Stimulated activated naive CD8-positive, alpha-beta T cell treated with anti-CD3 and anti-CD28 coated beads, Interleukin-15, Interleukin-2, amounts not matched to agents 100 ng/mL and 50 ng/mL, for 24 hours (primary cell): Measurements from ENCODE around the gene SSR4.
A peak's percentile ranks its signal among the peaks of the same experiment; 100 is the strongest.

ENCODE experiments used
- H3K27ac Mint-ChIP-seq: one replicate; pipeline ENCODE4 v1.8.0; 2021; ENCODE audit warnings: mild to moderate bottlenecking, mixed read lengths
- H3K27me3 Mint-ChIP-seq: one replicate; pipeline ENCODE4 v1.8.0; 2021; ENCODE audit warnings: mixed read lengths
- H3K36me3 Mint-ChIP-seq: one replicate; pipeline ENCODE4 v1.8.0; 2021; ENCODE audit warnings: low read depth, mixed read lengths
- H3K4me1 Mint-ChIP-seq: one replicate; pipeline ENCODE4 v1.8.0; 2021; ENCODE audit warnings: low read depth, mixed read lengths
- H3K4me3 Mint-ChIP-seq: one replicate; pipeline ENCODE4 v1.8.0; 2021; ENCODE audit warnings: mild to moderate bottlenecking, mixed read lengths
- H3K9me3 Mint-ChIP-seq: one replicate; pipeline ENCODE4 v1.8.0; 2021; ENCODE audit warnings: mixed read lengths

The SSR4 gene

DNA sequence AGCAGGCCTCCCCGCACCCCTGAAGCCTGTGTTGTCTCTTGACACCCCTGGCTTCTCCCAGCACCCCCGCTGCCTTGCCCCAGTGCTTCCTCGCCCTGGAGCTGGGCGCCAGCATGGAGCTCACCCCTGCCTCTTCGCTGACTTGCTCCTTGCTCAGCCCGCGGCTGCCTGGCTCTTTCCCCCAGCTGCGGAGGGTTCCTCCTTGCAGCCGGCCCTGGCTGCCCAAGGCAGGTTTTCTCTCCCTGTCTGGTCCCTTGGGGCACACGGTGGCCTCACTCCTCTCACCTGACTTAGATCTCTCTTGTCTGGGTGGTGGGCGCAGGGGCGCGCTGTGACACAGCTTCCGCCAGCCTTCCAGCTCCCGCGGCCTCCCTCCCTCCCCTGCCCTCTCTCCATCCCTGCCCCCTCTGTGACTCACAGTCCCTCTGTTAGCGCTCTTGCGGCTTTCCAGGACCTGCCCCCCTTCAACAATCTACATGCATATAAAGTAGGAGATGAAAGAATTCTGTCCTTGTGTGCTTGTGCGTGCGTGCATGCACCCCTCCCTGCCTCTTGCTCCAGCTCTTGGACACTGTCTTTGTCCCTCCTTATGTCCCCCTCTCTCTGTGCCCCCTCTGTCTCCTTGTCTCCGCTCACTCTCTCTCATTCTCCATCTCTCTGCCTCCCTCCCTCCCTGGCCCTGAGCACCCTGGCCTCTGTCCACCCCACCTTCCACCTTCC lies 28.2 kb upstream of the SSR4 start:
- H3K9me3 Mint-ChIP-seq = no peaks in the 10 kb centered on the region

DNA sequence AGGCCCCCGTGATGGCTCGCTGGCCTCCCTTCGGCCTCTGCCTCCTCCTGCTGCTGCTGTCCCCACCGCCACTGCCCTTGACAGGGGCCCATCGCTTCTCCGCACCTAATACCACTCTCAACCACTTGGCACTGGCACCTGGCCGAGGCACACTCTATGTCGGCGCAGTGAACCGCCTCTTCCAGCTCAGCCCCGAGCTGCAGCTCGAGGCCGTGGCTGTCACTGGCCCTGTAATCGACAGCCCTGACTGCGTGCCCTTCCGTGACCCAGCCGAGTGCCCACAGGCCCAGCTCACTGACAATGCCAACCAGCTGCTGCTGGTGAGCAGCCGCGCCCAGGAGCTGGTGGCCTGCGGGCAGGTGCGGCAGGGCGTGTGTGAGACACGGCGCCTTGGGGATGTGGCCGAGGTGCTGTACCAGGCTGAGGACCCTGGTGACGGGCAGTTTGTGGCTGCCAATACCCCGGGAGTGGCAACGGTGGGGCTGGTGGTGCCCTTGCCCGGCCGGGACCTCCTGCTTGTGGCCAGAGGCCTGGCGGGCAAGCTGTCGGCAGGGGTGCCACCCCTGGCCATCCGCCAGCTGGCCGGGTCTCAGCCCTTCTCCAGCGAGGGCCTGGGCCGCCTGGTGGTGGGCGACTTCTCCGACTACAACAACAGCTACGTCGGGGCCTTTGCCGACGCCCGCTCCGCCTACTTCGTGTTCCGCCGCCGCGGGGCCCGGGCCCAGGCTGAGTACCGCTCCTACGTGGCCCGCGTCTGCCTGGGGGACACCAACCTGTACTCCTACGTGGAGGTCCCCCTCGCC lies 27.4 kb upstream of the SSR4 start:
- H3K36me3 Mint-ChIP-seq = no peaks in the 10 kb centered on the region
- peaks cover 17% of the 10 kb centered on the region for H3K4me1 Mint-ChIP-seq
- H3K27me3 Mint-ChIP-seq = no peaks in the 10 kb centered on the region
- H3K9me3 Mint-ChIP-seq = no peaks in the 10 kb centered on the region
- no peak overlapping the region for H3K4me3 Mint-ChIP-seq
- peak overlapping the region; percentile 21 for H3K27ac Mint-ChIP-seq

More for the DNA sequence above, 28.2 kb upstream of the SSR4 start:
- peak overlapping the region; percentile 58 for H3K4me3 Mint-ChIP-seq
- peaks cover 17% of the 10 kb centered on the region for H3K4me1 Mint-ChIP-seq
- no peaks in the 10 kb centered on the region for H3K27me3 Mint-ChIP-seq
- peak overlapping the region; percentile 21 for H3K27ac Mint-ChIP-seq
- H3K36me3 Mint-ChIP-seq = no peaks in the 10 kb centered on the region

DNA sequence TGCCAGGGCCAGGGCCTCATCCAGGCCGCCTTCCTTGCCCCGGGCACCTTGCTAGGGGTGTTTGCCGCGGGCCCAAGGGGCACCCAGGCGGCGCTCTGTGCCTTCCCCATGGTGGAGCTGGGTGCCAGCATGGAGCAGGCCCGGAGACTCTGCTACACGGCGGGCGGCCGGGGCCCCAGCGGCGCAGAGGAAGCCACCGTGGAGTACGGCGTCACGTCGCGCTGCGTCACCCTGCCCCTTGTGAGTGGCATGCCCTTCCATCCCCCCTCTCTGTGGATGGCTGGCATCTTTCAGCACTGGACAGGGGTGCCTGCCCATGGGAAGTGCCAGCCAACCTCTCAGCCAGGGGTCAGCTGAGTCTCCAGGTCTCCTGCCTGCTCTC lies 26.8 kb upstream of the SSR4 start:
- Mint-ChIP-seq H3K4me1 (peaks cover 17% of the 10 kb centered on the region), H3K9me3 (no peaks in the 10 kb centered on the region), H3K27me3 (no peaks in the 10 kb centered on the region), H3K27ac (no peak overlapping the region), H3K4me3 (no peak overlapping the region), H3K36me3 (no peaks in the 10 kb centered on the region)

DNA sequence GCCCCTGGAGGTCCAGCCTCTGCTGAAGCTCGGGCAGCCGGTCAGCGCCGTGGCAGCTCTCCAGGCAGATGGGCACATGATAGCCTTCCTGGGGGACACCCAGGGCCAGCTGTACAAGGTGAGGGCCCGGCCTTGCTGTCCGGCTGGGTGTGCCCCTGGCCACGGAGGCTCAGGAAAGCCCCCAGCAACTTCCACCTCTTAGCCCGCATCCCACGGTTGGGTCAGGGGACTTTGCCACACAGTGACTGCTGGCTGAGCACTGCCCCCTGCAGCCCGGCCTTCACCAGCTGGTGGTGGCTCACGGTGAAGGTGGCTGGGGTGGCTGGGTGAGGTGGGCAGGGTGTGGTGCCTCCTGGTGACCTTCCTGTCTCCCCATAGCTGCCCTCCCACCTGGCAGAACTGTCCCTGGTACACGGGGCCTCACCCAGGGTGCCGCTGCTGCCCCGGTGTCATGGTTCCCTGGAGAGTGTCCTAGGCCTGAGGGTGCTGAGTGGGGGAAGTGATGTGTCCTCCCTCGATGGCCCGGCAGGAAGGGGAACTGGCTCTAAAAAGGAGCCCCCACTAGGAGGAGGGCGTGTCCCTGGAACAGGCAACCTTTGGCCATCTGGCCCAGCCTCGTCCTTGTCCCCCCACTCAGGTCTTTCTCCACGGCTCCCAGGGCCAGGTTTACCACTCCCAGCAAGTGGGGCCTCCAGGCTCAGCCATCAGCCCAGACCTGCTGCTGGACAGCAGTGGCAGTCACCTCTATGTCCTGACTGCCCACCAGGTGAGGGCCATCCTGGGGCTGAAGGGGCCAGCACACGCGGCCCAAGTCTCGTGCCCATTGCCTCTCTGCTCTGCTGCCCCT lies 25.9 kb upstream of the SSR4 start:
- Mint-ChIP-seq H3K27ac (no peak overlapping the region), H3K36me3 (no peaks in the 10 kb centered on the region), H3K9me3 (no peaks in the 10 kb centered on the region), H3K4me1 (peaks cover 17% of the 10 kb centered on the region), H3K27me3 (no peaks in the 10 kb centered on the region), H3K4me3 (no peak overlapping the region)

DNA sequence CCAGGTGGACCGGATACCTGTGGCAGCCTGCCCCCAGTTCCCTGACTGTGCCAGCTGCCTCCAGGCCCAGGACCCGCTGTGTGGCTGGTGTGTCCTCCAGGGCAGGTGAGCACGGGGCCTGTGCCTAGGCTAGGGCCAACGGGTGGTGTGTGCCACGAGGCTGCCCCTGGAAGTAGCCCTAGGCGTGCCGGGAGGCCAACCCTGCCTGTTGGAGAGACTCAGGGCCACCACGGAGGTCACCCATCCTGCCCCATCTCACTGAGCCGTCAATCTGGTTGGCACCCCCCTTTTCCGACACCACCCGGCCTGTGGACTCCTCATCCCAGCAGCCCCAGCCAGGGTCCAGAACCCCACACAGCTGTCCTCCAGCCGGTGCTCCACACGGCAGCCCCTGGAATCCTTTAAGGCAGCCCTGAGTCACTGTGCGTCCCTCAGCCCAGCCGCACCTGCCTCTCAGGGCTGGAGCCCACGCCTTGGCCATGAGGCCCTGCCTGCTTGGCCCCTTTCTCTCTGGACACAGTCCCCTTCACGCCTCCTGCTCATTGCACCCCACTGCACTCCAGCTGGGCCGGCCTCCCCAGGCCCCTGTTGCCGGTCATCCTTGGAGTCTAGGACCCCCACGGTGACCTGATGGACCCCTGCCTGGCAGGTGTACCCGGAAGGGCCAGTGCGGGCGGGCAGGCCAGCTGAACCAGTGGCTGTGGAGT lies 25.2 kb upstream of the SSR4 start:
- no peaks in the 10 kb centered on the region for H3K27me3 Mint-ChIP-seq
- H3K36me3 Mint-ChIP-seq = no peaks in the 10 kb centered on the region
- H3K27ac Mint-ChIP-seq = no peak overlapping the region
- H3K4me3 Mint-ChIP-seq = no peak overlapping the region
- H3K9me3 Mint-ChIP-seq = no peaks in the 10 kb centered on the region
- peaks cover 17% of the 10 kb centered on the region for H3K4me1 Mint-ChIP-seq

DNA sequence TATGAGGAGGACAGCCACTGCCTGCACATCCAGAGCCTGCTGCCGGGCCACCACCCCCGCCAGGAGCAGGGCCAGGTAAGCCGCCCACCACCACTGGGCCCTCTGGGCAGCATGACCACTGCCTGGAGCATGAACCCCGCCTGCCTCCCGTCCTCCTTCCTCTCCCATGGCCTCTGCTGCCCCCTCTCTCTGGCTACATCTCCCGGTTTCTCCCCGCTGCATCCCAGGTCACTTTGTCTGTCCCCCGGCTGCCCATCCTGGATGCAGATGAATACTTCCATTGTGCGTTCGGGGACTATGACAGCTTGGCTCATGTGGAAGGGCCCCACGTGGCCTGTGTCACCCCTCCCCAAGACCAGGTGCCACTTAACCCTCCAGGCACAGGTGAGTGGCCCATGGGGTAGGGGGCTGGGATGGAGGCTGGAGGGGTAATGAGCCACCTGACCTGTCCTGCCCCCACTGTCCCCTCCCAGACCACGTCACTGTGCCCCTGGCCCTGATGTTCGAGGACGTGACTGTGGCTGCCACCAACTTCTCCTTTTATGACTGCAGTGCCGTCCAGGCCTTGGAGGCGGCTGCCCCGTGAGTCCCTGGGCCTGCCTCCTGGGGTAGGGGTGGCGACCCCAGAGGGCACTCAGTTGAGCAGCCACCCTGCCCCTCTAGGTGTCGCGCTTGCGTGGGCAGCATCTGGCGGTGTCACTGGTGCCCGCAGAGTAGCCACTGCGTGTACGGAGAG lies 24.4 kb upstream of the SSR4 start:
- H3K27ac Mint-ChIP-seq = no peak overlapping the region
- H3K9me3 Mint-ChIP-seq = no peaks in the 10 kb centered on the region
- no peak overlapping the region for H3K4me3 Mint-ChIP-seq
- H3K36me3 Mint-ChIP-seq = no peaks in the 10 kb centered on the region
- peaks cover 17% of the 10 kb centered on the region for H3K4me1 Mint-ChIP-seq
- H3K27me3 Mint-ChIP-seq = no peaks in the 10 kb centered on the region

DNA sequence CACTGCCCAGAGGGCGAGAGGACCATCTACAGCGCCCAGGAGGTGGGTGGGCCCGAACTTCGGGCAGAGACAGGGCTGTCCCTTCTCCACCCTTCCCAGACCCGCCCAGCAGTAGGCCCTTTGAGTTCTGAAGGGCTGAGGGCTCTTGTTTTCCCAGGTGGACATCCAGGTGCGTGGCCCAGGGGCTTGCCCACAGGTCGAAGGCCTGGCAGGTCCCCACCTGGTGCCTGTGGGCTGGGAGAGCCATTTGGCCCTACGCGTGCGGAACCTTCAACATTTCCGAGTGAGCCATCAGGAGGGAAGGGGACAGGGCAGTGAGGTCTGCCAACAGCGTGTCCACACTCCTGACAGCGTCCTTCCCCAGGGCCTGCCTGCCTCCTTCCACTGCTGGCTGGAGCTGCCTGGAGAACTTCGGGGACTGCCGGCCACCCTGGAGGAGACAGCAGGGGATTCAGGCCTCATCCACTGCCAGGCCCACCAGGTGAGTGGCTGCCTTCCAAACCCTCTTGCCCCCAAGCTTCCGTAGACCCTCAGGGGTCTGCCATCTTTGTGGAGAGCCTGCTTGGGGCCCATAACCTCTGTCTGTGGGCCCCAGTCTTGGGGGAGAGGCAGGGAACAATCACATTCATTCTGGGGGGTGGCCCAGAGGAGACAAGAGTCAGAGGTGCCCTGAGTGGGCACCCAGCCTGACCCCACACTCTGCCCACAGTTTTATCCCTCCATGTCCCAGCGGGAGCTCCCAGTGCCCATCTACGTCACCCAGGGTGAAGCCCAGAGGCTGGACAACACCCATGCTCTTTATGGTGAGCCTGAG lies 23.7 kb upstream of the SSR4 start:
- Mint-ChIP-seq H3K27me3 (no peaks in the 10 kb centered on the region), H3K4me3 (no peak overlapping the region), H3K9me3 (no peaks in the 10 kb centered on the region), H3K36me3 (no peaks in the 10 kb centered on the region), H3K27ac (no peak overlapping the region), H3K4me1 (peaks cover 17% of the 10 kb centered on the region)

DNA sequence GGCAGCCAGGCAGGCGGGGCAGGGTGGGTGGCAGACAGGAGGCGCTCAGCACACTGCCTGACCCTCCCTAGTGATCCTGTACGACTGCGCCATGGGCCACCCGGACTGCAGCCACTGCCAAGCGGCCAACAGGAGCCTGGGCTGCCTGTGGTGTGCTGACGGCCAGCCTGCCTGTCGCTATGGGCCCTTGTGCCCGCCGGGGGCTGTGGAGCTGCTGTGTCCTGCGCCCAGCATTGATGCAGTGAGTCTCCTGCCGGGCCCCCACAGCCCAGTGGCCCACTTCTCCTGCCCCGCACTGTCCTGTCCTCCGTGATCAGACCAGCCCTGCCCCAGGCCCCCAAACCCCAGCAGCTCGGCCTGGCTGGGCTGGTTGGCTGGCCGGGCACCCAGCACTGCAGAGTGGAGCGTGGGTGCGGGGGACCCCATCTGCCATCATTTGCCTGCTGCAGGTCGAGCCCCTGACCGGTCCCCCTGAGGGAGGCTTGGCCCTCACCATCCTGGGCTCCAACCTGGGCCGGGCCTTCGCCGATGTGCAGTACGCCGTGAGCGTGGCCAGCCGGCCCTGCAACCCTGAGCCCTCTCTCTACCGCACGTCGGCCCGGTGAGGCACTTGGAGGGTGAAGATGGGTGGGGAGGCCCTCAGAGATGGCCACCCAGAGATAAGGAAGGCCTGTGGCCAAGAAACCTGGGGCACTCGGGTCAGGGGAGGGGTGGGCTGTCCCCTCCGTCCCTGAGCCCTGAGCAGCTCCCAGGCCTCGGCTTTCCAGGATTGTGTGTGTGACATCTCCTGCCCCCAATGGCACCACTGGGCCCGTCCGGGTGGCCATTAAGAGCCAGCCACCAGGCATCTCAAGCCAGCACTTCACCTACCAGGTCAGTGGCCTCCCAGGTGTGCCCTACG lies 22.8 kb upstream of the SSR4 start:
- no peaks in the 10 kb centered on the region for H3K36me3 Mint-ChIP-seq
- H3K27ac Mint-ChIP-seq = no peak overlapping the region
- H3K4me3 Mint-ChIP-seq = no peak overlapping the region
- H3K27me3 Mint-ChIP-seq = no peaks in the 10 kb centered on the region
- no peaks in the 10 kb centered on the region for H3K9me3 Mint-ChIP-seq
- H3K4me1 Mint-ChIP-seq = peaks cover 9% of the 10 kb centered on the region

DNA sequence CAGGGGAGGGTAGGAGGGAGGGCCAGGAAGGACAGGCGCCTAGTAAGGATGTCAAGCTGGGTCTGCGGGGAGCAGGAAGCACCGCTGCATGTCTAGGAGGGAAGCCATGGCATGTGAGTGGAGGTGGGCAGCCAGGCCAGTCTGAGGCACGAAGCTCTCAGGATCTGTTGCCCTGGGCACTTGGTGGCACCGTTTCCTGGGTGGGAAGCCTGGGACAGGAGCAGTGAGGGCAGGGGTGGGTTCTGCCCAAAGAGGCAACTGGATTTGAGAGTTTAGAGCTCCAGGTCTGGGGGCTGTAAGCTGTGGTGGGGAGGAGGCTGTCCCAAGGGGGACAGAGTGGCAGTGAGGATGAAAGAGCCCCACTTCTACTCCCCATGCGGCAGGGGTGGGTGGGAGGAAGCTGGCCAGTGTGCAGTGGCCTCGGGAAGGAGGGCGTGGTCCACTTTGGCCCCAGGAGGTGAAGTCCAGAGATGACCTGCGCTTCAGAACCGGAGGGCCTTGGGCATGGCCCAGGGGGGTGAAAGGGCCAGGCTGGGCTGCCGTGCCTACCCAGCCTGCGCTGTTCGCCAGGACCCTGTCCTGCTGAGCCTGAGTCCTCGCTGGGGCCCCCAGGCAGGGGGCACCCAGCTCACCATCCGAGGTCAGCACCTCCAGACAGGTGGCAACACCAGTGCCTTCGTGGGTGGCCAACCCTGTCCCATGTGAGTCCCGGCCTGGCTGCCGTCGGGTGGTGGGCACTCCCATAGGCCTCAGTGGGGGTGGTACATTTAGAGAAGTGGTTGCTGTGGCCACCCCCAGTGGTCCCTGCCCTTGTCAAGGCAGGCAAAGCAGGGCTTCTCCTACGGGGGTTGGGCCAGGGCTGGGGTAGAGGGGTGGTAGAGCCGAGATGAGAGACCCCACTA lies 21.9 kb upstream of the SSR4 start:
- Mint-ChIP-seq H3K4me1 (peaks cover 6% of the 10 kb centered on the region), H3K36me3 (no peaks in the 10 kb centered on the region), H3K9me3 (no peaks in the 10 kb centered on the region), H3K4me3 (no peak overlapping the region), H3K27me3 (no peaks in the 10 kb centered on the region), H3K27ac (no peak overlapping the region)

DNA sequence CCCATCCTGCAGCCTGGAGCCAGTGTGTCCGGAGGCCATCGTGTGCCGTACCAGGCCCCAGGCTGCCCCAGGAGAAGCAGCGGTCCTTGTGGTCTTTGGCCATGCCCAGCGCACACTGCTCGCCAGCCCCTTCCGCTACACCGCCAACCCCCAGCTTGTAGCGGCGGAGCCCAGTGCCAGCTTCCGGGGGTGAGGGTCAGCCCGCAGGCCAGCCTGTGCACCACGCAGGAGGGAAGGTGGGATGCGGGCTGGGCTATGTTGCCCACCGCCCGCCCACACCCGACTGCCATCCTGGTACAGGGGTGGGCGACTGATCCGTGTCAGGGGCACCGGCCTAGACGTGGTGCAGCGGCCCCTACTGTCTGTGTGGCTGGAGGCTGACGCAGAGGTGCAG lies 21.3 kb upstream of the SSR4 start:
- no peaks in the 10 kb centered on the region for H3K9me3 Mint-ChIP-seq
- H3K4me1 Mint-ChIP-seq = peaks cover under 1% of the 10 kb centered on the region
- H3K27me3 Mint-ChIP-seq = no peaks in the 10 kb centered on the region
- H3K27ac Mint-ChIP-seq = no peak overlapping the region
- no peaks in the 10 kb centered on the region for H3K36me3 Mint-ChIP-seq
- no peak overlapping the region for H3K4me3 Mint-ChIP-seq

DNA sequence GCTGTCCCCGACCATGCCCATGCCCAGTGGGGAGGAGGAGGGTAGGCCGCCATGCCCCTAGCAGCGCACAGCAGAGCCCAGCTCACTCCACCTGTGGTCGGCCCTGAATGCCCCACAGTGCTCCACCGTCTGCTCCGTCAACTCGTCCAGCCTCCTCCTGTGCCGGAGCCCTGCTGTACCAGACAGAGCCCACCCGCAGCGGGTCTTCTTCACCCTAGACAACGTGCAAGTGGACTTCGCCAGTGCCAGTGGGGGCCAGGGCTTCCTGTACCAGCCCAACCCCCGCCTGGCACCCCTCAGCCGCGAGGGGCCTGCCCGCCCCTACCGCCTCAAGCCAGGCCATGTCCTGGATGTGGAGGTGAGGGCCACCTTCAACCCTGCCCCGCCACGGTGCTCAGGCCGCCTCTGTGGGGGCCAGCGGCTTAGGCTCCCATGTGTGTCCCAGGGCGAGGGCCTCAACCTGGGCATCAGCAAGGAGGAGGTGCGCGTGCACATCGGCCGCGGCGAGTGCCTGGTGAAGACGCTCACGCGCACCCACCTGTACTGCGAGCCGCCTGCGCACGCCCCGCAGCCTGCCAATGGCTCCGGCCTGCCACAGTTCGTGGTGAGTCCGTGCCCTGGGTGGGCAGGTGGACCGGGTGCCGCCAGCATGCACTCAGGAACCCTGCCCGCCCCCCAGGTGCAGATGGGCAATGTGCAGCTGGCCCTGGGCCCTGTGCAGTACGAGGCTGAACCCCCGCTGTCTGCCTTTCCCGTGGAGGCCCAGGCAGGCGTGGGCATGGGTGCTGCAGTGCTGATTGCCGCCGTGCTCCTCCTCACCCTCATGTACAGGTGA lies 20.5 kb upstream of the SSR4 start:
- Mint-ChIP-seq H3K36me3 (no peaks in the 10 kb centered on the region), H3K4me1 (no peaks in the 10 kb centered on the region), H3K9me3 (no peaks in the 10 kb centered on the region), H3K27ac (no peak overlapping the region), H3K27me3 (no peaks in the 10 kb centered on the region), H3K4me3 (no peak overlapping the region)
